ENCODE data around the gene RHBG. TPM values are rescaled to one million over a fixed set of nuclear protein-coding genes. Genes with fewer than 3 reads are reported as not detected.

RHBG gene
- total and polyA plus RNA-seq, 2 donors from 2014 or later = 4.2 to 61.9 TPM

DNA sequence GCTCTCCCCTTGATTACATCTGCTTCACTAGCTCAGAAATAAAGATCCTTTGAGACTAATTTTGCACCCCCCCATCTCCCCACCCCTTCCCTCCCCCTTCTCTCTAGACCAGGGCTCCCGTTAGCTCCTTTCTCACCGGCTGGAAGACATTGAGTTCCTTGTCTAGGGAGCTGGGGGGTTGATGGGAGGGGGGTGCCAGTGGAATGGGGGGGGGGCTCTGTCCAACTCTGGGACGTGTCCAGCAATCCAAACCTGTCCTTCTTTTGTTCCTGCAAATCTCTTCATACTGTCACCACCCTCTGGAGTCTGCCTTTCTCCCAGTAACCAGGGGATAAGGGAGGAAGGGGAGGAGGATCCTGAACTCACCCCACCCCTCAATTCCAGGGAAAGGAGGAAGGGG is 61.9 kb downstream of the RHBG start:
- TF ChIP-seq, protein P1, sequence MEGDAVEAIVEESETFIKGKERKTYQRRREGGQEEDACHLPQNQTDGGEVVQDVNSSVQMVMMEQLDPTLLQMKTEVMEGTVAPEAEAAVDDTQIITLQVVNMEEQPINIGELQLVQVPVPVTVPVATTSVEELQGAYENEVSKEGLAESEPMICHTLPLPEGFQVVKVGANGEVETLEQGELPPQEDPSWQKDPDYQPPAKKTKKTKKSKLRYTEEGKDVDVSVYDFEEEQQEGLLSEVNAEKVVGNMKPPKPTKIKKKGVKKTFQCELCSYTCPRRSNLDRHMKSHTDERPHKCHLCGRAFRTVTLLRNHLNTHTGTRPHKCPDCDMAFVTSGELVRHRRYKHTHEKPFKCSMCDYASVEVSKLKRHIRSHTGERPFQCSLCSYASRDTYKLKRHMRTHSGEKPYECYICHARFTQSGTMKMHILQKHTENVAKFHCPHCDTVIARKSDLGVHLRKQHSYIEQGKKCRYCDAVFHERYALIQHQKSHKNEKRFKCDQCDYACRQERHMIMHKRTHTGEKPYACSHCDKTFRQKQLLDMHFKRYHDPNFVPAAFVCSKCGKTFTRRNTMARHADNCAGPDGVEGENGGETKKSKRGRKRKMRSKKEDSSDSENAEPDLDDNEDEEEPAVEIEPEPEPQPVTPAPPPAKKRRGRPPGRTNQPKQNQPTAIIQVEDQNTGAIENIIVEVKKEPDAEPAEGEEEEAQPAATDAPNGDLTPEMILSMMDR (IDR thresholded peaks at IDR 0.05; ENCODE audit: borderline replicate concordance, extremely low read depth, insufficient read depth) = no peak
- FAIRE-seq = no peak
- intact Hi-C loops (cut with DNase I) = no loop called here

DNA sequence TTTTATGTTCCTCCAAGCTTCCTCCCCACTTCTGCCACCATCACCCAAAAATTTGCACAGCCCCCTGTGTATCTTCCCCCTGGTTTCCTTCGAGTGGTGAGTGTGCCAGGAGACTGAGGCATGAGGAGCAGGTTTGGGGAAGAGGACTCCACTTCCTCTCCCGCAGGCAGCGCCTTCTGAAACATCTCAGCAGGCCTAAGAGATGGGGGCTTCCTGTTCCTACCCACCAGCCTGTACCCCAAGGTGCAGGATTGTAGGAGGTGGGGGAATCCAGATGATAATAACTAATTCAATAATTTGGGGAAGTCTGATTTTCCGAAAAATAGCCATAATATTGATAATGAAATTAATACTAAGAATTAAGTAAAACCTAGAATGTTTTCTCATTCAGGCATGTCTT is 62.4 kb downstream of the RHBG start:
- Histone ChIP-seq H3K27ac (ENCODE audit: low read depth in 2 of 2, low read length in 2 of 2) (no peak overlapping the region), H3K27me3 (ENCODE audit: control insufficient read depth, insufficient read depth, low read length) (peaks cover 74% of the 10 kb centered on the region), H3K9me3 (ENCODE audit: control insufficient read depth in 2 of 3, insufficient read depth in 1 of 3, low read length in 3 of 3) (no peaks in the 10 kb centered on the region), H3K36me3 (ENCODE audit: control insufficient read depth in 2 of 3, insufficient read depth in 3 of 3, low read length in 3 of 3) (no peaks in the 10 kb centered on the region), H3K4me1 (ENCODE audit: control insufficient read depth in 2 of 3, insufficient read depth in 2 of 3, low read depth in 1 of 3, low read length in 3 of 3) (peaks cover 0 to 6% (median 0%) of the 10 kb centered on the region in 3 donors), H3K4me3 (ENCODE audit: low read length in 3 of 3) (no peak overlapping the region), H3K9ac (ENCODE audit: low read length in 3 of 3) (no peak overlapping the region)
- FAIRE-seq = no peak
- intact Hi-C loops (cut with DNase I) = no loop called here
- TF ChIP-seq, protein P1 (IDR thresholded peaks at IDR 0.05; ENCODE audit: borderline replicate concordance, extremely low read depth, insufficient read depth) = no peak
- DNase-seq = no peak

More for the DNA sequence above, 61.9 kb downstream of the RHBG start:
- Histone ChIP-seq H3K9me3 (ENCODE audit: control insufficient read depth in 2 of 3, insufficient read depth in 1 of 3, low read length in 3 of 3) (no peaks in the 10 kb centered on the region), H3K4me3 (ENCODE audit: low read length in 3 of 3) (no peak overlapping the region), H3K27ac (ENCODE audit: low read depth in 2 of 2, low read length in 2 of 2) (no peak overlapping the region), H3K36me3 (ENCODE audit: control insufficient read depth in 2 of 3, insufficient read depth in 3 of 3, low read length in 3 of 3) (no peaks in the 10 kb centered on the region), H3K27me3 (ENCODE audit: control insufficient read depth, insufficient read depth, low read length) (peaks cover 78% of the 10 kb centered on the region), H3K9ac (ENCODE audit: low read length in 3 of 3) (no peak overlapping the region), H3K4me1 (ENCODE audit: control insufficient read depth in 2 of 3, insufficient read depth in 2 of 3, low read depth in 1 of 3, low read length in 3 of 3) (peaks cover 0 to 4% (median 0%) of the 10 kb centered on the region in 3 donors)
- no peak for DNase-seq

DNA sequence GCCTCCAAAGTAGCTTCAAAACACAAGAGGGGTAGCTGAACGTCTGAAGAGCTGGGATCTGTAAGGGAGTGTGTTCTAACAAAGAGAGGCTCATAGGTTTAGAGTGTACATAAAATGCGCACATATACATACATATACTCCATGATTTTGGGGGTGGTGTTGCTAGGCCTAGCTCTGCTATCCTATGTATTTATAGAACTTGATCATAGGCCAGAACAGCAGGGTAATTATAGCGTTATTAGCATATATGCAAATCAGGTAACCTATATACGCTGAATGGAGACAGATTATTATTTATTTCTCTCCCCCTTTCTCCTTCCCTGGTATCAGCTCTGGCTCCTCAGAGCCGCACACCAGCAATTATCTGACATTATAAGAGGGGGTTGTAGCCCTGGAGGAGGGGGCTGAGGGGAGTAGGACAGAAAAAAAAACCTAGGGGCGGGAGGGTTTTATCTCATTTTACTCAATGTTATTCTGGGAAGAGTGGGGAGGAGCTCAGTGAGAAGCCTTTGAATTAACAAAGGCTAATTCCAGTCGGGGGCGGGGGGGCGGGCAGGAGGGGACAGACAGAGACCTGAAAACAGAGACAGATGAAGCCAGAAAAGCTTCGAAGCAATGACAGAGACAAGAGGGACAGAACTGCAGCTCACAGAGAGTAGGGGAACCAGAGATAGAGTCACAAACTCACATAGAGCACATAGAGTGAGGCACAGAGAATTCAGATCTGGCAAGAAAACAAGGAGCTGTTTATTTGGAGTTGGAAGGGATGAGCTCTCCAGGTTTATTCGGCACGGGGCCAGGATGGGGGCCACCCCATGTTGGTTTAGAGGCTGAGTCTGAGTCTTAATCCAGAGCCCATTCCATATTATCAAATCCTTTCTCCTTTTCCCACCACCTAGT is 63.0 kb downstream of the RHBG start:
- no peaks in the 10 kb centered on the region for H3K9me3 ChIP-seq (ENCODE audit: control insufficient read depth in 2 of 3, insufficient read depth in 1 of 3, low read length in 3 of 3)
- H3K27me3 ChIP-seq (ENCODE audit: control insufficient read depth, insufficient read depth, low read length) = peaks cover 78% of the 10 kb centered on the region
- TF ChIP-seq, protein P1 (IDR thresholded peaks at IDR 0.05; ENCODE audit: borderline replicate concordance, extremely low read depth, insufficient read depth) = no peak
- no peak for FAIRE-seq
- H3K4me3 ChIP-seq (ENCODE audit: low read length in 3 of 3) = no peak overlapping the region
- intact Hi-C loops (cut with DNase I) = no loop called here
- no peak for DNase-seq
- no peak overlapping the region for H3K9ac ChIP-seq (ENCODE audit: low read length in 3 of 3)
- no peak overlapping the region for H3K27ac ChIP-seq (ENCODE audit: low read depth in 2 of 2, low read length in 2 of 2)
- no peaks in the 10 kb centered on the region for H3K36me3 ChIP-seq (ENCODE audit: control insufficient read depth in 2 of 3, insufficient read depth in 3 of 3, low read length in 3 of 3)
- peaks cover 0 to 11% (median 0%) of the 10 kb centered on the region in 3 donors for H3K4me1 ChIP-seq (ENCODE audit: control insufficient read depth in 2 of 3, insufficient read depth in 2 of 3, low read depth in 1 of 3, low read length in 3 of 3)

Data from kidney (tissue), 14 donors.